ENCODE data around the gene IFT25.
A peak's percentile ranks its signal among the peaks of the same experiment; 100 is the strongest.
"Not testable (repeated sequence)": the region's sequence is repeated elsewhere in the genome, so short reads cannot be mapped to it uniquely, and the experiment has no call there.

IFT25 gene

DNA sequence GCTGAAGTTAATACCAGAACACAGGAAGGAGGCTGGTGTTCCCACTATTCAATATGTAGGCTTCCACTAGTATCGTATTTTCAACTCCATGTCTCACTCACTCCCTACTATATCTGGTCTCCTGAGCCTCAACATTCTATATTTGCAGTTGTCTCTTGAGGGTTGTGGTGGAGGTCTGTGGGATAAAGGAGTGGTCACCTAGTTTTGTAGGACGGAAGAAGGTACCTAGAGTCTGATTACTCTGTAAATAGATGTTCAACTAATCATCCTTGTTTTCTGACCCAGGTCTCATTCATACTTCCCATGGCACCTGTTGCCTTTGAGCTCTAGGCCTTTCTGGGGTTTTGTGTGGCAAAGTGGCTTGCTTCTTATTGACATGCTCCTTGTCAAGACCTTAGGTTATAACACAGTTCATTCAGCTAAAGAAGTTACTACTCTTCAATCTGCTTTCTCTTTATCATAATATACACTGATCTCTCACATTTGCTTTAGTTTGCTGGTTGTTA lies 18.1 kb downstream of the IFT25 start:
- no peak for DNase-seq

- no peak for DNase-seq
Observed at GRCh38 chr1:53919675-53920066, 25.8 kb downstream of the IFT25 start.

GRCh38 chr1:53918343-53918742 lies 27.2 kb downstream of the IFT25 start:
- no peak for DNase-seq

GRCh38 chr1:53913352-53914033 lies 32.0 kb downstream of the IFT25 start:
- no peak for DNase-seq

- no peak for DNase-seq
Observed at GRCh38 chr1:53911442-53911841, 34.1 kb downstream of the IFT25 start.

- DNase-seq, result no peak
Observed at GRCh38 chr1:53909946-53910345, 35.6 kb downstream of the IFT25 start.

DNA sequence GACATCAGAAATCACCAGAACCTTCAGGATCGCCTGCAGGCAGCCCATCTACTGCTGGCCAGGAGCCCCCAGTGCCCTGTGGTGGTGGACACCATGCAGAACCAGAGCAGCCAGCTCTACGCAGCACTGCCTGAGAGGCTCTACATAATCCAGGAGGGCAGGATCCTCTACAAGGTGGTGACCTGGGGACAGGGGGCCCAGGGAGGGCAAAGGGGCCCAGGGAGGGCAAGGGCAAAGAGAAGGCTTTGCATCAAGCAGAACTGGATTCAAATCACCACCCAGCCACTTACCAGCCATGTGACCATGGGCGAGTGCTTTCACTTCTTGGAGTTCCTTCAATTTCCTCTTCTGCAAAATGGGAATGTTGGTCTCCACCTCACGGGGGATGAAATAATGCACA lies 39.4 kb downstream of the IFT25 start:
- DNase-seq, result no peak

- DNase-seq, result no peak
Observed at GRCh38 chr1:53905509-53905908, 40.0 kb downstream of the IFT25 start.

- no peak for DNase-seq
Observed at GRCh38 chr1:53902235-53903138, 43.0 kb downstream of the IFT25 start.

DNA sequence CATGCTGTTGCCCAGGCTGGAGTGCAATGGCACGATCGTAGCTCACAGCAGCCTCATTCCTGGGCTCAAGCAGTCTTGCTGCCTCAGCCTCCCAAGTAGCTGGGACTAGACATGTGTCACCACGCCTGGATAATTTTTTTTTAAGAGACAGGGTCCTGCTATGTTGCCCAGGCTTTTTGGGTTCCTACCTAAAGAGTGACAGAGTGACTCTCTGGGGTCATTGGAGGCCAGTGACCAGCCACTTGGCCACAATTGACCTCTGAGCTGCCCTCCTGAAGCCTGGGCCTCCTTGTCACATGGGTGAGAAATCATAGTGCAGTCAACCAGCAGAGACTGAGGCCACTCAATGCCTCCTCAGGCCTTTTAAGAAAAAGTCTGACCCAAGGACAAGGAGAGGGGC lies 45.8 kb downstream of the IFT25 start:
- DNase-seq, result no peak

DNA sequence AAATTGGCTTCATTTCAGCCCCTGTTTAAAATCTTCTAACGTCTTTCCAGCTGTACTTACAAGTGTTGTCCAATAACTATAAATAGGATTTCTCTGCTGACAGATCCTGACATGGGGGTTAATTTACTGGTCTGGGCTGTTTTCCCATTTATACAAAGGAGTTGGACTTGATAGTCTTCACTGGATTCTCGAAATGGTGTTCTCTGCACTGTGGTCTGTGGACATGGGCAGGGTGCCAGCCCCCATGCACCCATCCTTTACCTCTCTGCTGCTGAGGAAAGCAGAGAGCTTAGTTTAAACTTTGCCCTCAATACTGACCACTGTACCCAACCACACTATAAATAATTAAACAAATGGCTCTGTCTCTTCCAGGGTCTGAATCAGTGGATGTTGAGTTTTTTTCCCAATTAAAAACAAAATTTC lies 46.3 kb downstream of the IFT25 start:
- no peak for DNase-seq

DNA sequence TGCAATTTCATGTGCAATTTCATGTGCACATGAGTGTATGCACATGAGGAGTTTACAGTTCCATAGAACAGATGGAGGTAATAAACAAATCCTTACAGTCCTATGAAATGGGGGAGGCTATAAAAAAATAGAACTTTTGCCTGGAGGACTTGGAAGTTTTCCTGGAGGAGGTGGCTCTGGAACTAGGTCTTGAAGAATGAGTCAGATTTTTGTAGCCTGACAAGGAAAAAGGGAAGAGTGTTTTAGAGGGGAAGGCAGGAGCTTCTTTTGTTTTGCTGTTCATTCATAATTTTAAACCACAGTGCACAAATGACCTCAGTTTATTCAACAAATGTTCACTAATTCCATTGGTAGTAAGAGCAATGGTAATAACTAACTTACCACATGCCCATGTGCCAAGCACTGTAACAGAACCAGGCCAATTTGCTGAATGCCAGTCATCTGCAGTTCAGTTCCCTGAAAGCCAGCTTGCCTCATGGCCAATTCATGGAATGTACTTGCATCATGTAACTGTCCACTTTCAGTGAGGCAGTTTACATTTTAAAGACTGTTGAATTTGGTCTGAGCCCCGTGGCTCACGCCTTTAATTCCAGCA lies 48.8 kb downstream of the IFT25 start:
- DNase-seq, result no peak

DNA sequence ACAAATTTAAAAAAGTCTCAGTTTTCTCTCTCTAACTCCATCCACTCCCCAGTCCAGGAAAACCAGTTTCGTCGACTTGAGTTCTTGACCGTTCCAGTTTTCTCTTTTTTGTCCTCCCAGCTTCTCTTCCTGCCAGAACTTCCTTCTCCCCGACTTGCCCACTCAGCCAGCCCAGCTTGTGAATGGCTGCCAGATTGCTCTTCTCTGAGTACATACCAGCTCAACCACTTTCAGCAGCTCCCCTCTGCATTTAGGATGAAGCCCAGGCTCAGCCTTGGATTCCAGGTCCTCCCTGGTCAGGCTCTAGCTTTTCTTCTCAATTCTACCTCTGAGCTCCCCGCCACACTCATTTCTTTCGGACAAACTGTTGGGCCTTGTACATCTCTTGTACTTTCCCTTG lies 50.1 kb downstream of the IFT25 start:
- DNase-seq, result no peak

DNA sequence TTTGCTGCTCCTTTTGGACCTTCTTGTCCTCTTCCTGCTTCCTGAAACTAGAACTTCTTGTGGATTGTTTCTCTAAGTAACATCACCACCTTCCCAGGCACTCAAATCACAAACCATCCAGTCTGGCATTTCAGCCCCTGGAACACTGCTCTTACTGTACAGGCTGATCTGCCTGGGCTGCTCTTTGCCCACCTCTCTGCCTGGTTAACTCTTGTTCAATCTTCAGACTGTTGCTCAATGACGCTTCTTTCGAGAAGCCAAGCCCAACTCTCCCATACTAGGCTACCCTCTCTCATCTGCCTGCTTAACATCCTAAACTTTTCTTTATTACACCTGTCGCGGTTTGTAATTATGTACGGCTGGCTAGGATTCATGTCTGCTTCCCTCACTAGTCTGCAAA lies 50.9 kb downstream of the IFT25 start:
- DNase-seq, result no peak

- peak; percentile 6 for DNase-seq
Observed at GRCh38 chr1:53893999-53894636, 51.4 kb downstream of the IFT25 start, which contains the start of gene DIO1. DIO1 (plus strand) TSS chr1:53894187; CDS start chr1:53894211, 24 bp downstream.

DNA sequence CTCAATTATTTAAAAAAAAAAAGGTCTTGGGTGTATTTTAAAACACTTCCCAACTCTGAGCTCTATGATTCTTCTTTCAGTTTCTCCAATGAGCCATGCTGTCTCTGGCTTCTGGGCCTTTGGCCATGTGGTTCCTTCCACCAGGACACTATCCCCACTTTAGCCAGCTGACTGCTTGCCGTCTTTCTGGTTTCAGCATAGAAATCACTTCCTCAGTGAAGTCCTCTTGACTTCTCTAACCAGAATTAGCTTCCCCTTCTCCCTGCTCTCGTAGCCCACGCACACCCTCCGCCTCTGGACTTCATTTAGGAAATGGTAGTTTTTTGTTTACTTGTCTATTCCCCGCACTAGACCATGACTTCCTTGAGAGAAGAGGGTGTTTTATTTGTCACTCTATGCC lies 52.6 kb downstream of the IFT25 start:
- DNase-seq, result no peak

GRCh38 chr1:53891678-53892077 lies 53.8 kb downstream of the IFT25 start:
- no peak for DNase-seq

GRCh38 chr1:53891018-53891417 lies 54.5 kb downstream of the IFT25 start:
- no peak for DNase-seq

GRCh38 chr1:53890522-53890941 lies 55.0 kb downstream of the IFT25 start:
- peak; percentile 37 for DNase-seq

DNA sequence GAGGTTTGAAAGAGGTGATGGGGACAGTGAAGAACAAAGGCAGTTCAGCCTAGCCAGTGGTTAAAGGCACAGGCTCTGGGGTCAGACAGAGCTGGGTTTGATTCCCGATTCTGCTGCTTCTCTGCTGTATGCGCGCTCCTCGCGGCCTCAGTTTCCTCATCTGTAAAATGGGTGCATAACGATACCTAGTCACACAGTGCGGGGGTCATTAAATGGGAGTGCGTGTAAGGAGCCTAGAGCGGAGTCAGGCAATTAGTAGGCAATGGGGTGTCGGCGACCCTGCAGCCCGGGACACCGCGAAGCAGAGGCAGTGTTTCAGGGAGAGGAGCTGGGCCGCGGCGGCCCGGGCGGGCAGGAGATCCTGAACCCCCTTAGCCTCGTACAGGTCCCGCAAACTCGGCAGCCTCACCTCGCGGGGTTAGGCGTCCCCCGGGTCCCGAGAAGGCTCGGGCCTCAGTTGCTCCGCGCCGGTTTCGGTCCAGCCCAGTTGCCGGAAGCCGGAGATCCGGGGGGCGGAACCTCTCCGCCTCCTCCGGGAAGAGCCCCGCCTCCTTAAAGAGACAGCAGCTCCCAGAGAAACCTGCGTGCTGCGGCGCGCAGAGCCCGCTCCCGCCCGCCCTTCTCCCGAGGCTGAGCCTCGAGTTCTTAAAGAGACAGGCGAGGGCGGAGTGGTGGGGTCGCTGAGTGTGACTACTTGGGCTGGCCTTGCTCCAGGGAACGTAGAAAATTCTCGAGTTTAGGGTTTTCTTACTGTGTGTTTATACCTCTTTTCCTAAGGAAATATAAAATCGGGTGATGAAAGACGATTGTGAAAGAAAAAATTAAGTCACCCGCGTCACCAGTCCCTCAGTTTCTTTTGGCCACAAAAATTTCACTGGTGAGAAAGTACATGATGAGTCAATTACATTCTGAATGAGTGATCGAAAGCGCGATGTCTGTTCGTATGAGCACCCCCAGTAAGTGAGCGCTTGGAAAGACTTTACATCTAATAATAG lies 55.9 kb downstream of the IFT25 start, which contains the start of gene YIPF1:
TSS of gene YIPF1 (minus strand) at position 494 of the 995 bp plus-strand sequence. CDS start 860 bp downstream, outside the sequence.
- peak; percentile 89 for DNase-seq

- no peak for DNase-seq
Observed at GRCh38 chr1:53888681-53889080, 56.8 kb downstream of the IFT25 start.

DNA sequence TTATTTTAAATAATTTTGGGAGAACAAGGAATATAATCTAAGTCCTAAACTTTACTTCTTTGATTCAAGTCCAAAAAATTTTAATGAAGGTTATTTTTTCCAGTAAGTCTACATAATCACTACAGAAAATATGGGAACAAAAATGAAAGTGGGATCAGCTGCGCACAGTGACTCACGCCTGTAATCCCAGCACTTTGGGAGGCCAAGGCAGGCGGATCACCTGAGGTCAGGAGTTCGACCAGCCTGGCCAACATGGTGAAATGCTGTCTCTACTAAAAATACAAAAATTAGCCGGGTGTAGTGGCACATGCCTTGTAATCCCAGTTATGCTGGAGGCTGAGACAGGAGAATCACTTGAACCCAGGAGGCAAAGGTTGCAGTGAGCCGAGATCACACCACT lies 61.9 kb downstream of the IFT25 start:
- DNase-seq, result not testable (repeated sequence)

Data from stimulated activated CD4-positive, alpha-beta T cell treated with anti-CD3 and anti-CD28 coated beads, Interleukin-1b, Interleukin-23, amount 100 ng/mL, for 48 hours (primary cell).